GM19395 (cell line): ENCODE results near the gene KRTAP12-2.
"Not testable (repeated sequence)": the region's sequence is repeated elsewhere in the genome, so short reads cannot be mapped to it uniquely, and the experiment has no call there.

ENCODE experiments used
- ATAC-seq: cut with Tn5 transposase; IDR thresholded peaks from one replicate; pipeline ENCODE4 v1.9.1; 2021; ENCODE audit warnings: mild to moderate bottlenecking, moderate library complexity; ENCODE audit not compliant: unreplicated experiment

KRTAP12-2 gene

DNA sequence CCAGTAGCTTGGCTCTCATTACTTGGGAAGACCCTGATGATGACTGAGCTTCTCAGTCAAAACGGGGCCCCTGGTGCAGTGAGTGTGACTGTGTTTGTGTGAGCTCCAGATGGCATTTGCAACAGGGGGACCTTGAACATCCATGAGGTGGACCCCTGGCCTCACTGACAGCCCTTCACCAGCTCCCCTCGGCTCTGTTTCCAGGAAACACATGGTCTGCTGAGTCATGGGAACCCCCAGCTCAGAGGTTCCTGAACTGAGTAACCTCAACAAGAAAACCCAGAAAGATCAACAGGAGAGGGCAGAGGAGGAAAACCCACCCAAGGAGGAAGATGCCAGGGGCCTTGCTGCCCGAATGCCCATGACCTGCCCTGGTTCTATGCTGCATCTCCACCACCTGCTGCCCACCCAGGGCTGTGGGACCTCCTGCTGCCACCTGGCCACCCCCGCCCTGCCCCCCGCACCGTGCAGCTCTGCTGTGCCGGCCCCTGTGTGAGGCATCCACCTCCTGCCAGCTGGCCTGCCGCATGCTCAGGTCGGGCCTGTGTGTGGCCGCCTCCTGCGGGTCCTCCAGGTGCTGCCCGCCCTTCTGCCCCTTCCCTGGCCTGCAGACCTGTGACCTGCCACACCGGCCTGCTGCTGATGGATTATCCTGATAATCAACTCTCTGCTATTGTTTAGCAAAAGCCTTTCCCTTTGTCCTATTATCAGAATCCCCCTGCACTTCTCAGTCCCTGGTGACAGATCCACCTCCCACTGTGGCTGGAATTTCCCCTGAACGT, 19.5 kb upstream of the KRTAP12-2 start:
- no peak for ATAC-seq

DNA sequence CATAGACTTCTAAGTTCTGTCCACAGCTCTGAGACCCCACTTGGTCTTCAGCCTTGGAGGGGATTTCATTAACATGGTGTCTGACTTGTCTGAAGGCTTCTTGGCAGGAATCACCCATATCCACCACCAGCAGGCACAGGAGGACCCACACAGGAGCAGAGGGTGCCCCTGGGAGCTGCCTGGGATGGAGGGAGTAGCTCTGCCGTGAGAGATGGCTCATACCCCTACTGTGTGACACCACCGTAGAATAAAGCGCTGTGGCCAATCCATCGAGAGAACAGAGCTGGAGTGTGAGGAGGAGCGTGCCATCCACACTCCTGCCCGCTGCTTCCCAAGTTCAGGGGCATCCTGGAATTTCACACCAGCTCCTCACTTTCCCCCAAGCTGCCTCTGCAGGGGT, 18.3 kb upstream of the KRTAP12-2 start:
- not testable (repeated sequence) for ATAC-seq

DNA sequence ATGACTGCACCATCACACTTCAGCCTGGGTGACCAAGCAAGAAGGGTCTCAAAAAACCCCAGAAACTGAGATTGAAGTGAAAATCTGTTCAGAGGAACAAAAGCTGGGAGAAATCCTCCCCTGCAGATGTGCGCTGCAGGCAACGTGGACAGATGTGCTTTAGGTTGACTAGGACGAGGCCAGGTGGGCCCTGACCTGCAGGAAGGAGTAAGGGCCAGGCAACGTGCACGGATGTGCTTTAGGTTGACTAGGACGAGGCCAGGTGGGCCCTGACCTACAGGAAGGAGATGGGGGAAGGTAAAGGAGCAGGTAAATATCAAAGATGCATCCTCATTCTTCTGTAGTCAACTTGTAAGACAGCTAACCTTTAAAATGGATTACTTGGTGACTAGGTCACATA, 17.8 kb upstream of the KRTAP12-2 start:
- no peak for ATAC-seq

- ATAC-seq, result no peak
These were observed 17.4 kb upstream of the KRTAP12-2 start for GRCh38 chr21:44684077-44684476.

DNA sequence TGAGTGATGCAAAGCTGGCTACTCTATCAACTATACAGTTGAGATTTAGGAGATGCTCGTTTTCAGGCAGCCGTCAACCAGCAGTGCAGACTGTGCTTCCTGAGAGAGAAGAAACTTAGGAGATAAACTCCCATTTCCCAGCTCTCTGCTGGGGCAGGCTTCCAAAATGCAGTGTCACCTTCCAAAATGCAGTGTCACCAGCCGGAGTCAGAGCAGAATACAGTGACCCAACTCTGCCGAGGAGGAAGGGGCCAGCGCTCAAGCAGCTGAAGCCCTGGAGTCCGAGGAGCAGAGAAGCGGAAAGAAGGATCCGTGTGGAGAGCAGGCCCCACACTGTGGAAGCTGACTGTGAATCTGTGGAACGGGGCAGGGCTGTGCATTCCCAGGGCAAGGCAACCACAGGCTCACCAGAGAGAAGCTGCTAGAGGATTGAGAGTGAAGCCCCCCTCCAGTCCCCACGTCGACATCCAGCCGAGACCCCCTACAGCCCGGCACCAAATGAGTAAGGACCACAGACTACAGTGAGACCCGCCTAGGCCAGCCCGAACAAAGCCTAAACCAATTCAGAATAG, 15.9 kb upstream of the KRTAP12-2 start:
- no peak for ATAC-seq

- no peak for ATAC-seq
These were observed 15.3 kb upstream of the KRTAP12-2 start, which contains the start of gene KRTAP12-1 for GRCh38 chr21:44681861-44682579. Gene KRTAP12-1 (minus strand): TSS chr21:44682163. CDS start chr21:44682123, 40 bp downstream.

DNA sequence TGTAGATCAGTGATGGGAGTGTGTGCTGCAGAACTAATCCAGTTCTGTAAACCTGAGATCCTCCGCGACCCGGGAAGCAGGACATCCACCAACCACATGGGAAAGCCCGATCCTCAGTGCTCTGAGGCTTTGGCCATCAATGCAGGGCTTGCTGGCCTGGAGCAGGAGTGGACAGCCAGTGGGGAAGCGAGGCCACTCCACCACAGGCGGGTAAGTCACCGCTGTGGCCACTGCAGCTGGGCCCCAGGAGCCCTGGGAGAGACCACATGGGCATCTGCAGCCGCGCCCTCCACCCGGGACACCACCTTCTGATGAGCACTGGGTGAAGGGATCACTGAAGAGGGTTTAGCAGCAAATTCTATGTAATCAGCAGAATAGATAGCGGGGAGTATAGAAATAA, 14.4 kb upstream of the KRTAP12-2 start:
- no peak for ATAC-seq

- ATAC-seq, result no peak
These were observed 11.2 kb upstream of the KRTAP12-2 start for GRCh38 chr21:44677881-44678280.

GRCh38 chr21:44671911-44672310, 5.2 kb upstream of the KRTAP12-2 start:
- no peak for ATAC-seq

GRCh38 chr21:44670642-44671432, 4.1 kb upstream of the KRTAP12-2 start:
- ATAC-seq, result no peak

DNA sequence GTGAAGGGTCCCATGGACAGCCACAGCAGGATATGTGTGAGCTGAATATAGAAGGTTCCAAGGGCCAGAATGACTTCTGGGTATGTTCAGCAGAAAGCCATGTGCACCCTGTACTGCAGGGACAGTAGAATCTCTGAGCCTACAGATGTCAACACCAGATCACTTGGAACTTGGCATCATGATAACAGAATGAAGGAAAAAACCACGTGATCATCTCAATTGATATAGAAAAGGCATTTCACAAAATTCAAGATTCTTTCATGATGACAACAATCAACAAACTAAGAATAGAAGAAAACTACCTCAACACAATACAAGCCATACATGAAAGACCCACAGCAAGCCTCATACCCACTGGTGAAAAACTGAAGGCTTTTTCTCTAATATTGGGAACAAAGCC, 885 bp upstream of the KRTAP12-2 start:
- no peak for ATAC-seq

- no peak for ATAC-seq
These were observed 2.0 kb downstream of the KRTAP12-2 start for GRCh38 chr21:44664691-44665090.

DNA sequence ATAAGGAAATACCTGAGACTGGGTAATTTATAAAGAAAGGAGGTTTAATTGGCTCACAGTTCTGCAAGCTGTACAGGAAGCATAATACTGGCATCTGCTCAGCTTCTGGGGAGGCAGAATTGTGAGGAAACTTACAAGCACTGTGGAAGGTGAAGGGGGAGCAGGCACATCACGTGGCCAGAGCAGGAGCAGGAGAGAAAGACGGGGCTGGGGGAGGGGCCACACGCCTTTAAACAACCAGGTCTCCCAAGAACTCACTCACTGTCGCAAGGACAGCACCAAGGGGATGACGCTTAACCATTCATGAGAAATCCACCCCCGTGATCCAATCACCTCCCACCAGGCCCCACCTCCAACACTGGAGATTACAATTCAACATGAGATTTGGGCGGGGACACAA, 5.2 kb downstream of the KRTAP12-2 start:
- not testable (repeated sequence) for ATAC-seq

GRCh38 chr21:44658913-44659595, 7.7 kb downstream of the KRTAP12-2 start:
- ATAC-seq, result no peak

GRCh38 chr21:44658541-44658910, 8.2 kb downstream of the KRTAP12-2 start:
- no peak for ATAC-seq

GRCh38 chr21:44657635-44658540, 8.8 kb downstream of the KRTAP12-2 start, which contains the start of gene KRTAP12-3:
Gene KRTAP12-3 (plus strand): TSS chr21:44657932. CDS start chr21:44657980, 48 bp downstream.
- ATAC-seq, result no peak

DNA sequence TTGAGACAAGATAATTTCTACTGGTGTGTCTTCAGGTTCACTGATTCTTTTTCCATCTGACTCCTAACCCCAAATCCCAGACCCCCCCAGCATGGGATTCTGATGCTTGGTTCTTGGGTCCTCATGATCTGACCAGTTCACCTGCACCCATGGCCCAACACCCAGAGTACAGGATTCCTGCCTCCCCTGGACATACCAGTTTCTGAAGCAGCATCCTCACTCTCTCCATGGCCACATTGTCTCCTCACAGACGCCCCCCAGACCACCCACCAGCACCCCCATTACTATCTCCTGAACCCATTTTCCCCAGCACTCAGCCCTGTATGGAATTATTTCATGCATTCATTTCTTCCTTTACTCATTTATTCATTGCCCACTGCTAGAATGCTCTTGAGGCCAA, 9.9 kb downstream of the KRTAP12-2 start:
- no peak for ATAC-seq

GRCh38 chr21:44654576-44655175, 12.1 kb downstream of the KRTAP12-2 start, which contains the start of gene KRTAP12-4:
Gene KRTAP12-4 (minus strand): TSS chr21:44654659. CDS start chr21:44654614, 45 bp downstream.
- no peak for ATAC-seq
